Neutrophil (primary cell): Measurements from ENCODE around the gene PGD.
A peak's percentile ranks its signal among the peaks of the same experiment; 100 is the strongest.

Source experiments
- H3K27ac ChIP-seq: fragments of 200-600 bp; sonication (generic); 2 replicates; pipeline ENCODE4 v1.5.1; 2016; ENCODE audit warnings: mild to moderate bottlenecking, moderate library complexity
- H3K27me3 ChIP-seq: fragments of 200-600 bp; sonication (generic); 2 replicates; pipeline ENCODE4 v1.6.0; 2016; ENCODE audit warnings: mild to moderate bottlenecking
- H3K36me3 ChIP-seq: fragments of 200-600 bp; sonication (generic); 2 replicates; pipeline ENCODE4 v1.5.1; 2017
- H3K4me1 ChIP-seq, 2 experiments: fragments of 200-600 bp in 1 of 2; sonication (generic) in 1 of 2; 1 replicate in 1 of 2; 2 replicates in 1 of 2; pipeline versions ENCODE4 v1.5.1 to v1.6.1; 2013 to 2016; ENCODE audit warnings: low read depth in 1 of 2, low read length in 1 of 2, mild to moderate bottlenecking in 1 of 2, moderate library complexity in 1 of 2; ENCODE audit not compliant: control insufficient read depth in 1 of 2, insufficient read depth in 1 of 2
- H3K4me3 ChIP-seq, 2 experiments: fragments of 200-600 bp in 1 of 2; sonication (generic) in 1 of 2; 1 replicate in 1 of 2; 2 replicates in 1 of 2; pipeline ENCODE4 v1.5.1; 2013 to 2016; ENCODE audit warnings: low read depth in 1 of 2, low read length in 1 of 2, mild to moderate bottlenecking in 1 of 2, moderate library complexity in 1 of 2
- H3K9me3 ChIP-seq: fragments of 200-600 bp; sonication (generic); 2 replicates; pipeline ENCODE4 v1.5.1; 2016
- CTCF ChIP-seq: fragments of 200-600 bp; sonication (generic); IDR thresholded peaks from 2 replicates; pipeline ENCODE4 v1.5.1; 2016; ENCODE audit warnings: antibody characterized with exemption

The PGD gene

GRCh38 chr1:10387677-10388386, 11.0 kb upstream of the PGD start:
- Histone ChIP-seq H3K27ac (peak overlapping the region; percentile 91), H3K27me3 (no peaks in the 10 kb centered on the region), H3K36me3 (peaks cover 20% of the 10 kb centered on the region), H3K4me1 (peaks cover 69 to 76% of the 10 kb centered on the region in 2 experiments), H3K9me3 (no peaks in the 10 kb centered on the region), H3K4me3 (peak overlapping the region; percentile 31 to 46)
- no peak for TF ChIP-seq CTCF

GRCh38 chr1:10388387-10388715, 10.5 kb upstream of the PGD start:
- TF ChIP-seq CTCF, result no peak
- H3K27ac ChIP-seq, result peak overlapping the region; percentile 91

GRCh38 chr1:10389271-10389973, 9.4 kb upstream of the PGD start:
- Histone ChIP-seq H3K36me3 (peaks cover 12% of the 10 kb centered on the region), H3K9me3 (no peaks in the 10 kb centered on the region), H3K4me3 (peak overlapping the region; percentile 31 to 46), H3K27me3 (no peaks in the 10 kb centered on the region), H3K4me1 (peaks cover 77 to 80% of the 10 kb centered on the region in 2 experiments), H3K27ac (peak overlapping the region; percentile 91)
- TF ChIP-seq CTCF, result no peak

More at GRCh38 chr1:10388387-10388715, 10.5 kb upstream of the PGD start:
- H3K4me1 ChIP-seq, result peaks cover 70 to 79% of the 10 kb centered on the region in 2 experiments
- no peaks in the 10 kb centered on the region for H3K27me3 ChIP-seq
- no peaks in the 10 kb centered on the region for H3K9me3 ChIP-seq
- peaks cover 20% of the 10 kb centered on the region for H3K36me3 ChIP-seq
- peak overlapping the region; percentile 31 to 46 for H3K4me3 ChIP-seq

- Histone ChIP-seq H3K4me1 (peaks cover 56 to 59% of the 10 kb centered on the region in 2 experiments), H3K27ac (peak overlapping the region; percentile 96), H3K4me3 (peak overlapping the region; percentile 92 to 100), H3K27me3 (no peaks in the 10 kb centered on the region), H3K9me3 (no peaks in the 10 kb centered on the region), H3K36me3 (peaks cover 12% of the 10 kb centered on the region)
- TF ChIP-seq CTCF, result no peak
Measured at GRCh38 chr1:10396870-10397269, 2.0 kb upstream of the PGD start.

- Histone ChIP-seq H3K4me1 (peaks cover 59 to 61% of the 10 kb centered on the region in 2 experiments), H3K4me3 (peak overlapping the region; percentile 92 to 100), H3K36me3 (peaks cover 26% of the 10 kb centered on the region), H3K27ac (peak overlapping the region; percentile 96), H3K27me3 (no peaks in the 10 kb centered on the region), H3K9me3 (no peaks in the 10 kb centered on the region)
- no peak for TF ChIP-seq CTCF
Measured at GRCh38 chr1:10398278-10398733, 558 bp upstream of the PGD start.
